Measurements from ENCODE around the gene CPPED1.

The CPPED1 gene

DNA sequence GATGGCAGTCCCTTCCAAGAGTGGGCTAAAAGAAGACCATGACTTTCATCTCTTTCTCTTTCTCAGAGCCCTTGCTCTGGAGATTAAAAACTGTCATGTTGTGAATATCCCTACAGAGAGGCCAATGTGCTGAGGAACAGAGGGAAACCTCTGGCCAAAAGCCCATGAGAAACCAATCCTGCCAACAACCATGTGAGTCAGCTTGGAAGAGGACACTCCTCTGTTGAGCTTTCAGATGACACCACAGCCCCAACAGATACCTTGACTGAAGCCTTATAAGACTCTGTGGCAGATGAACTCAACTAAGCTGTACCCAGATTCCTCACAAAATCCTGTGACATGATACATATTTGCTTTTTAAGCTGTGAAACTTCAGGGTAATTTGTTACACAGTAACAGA, 19.6 kb downstream of the CPPED1 start:
- TF ChIP-seq, protein P1, sequence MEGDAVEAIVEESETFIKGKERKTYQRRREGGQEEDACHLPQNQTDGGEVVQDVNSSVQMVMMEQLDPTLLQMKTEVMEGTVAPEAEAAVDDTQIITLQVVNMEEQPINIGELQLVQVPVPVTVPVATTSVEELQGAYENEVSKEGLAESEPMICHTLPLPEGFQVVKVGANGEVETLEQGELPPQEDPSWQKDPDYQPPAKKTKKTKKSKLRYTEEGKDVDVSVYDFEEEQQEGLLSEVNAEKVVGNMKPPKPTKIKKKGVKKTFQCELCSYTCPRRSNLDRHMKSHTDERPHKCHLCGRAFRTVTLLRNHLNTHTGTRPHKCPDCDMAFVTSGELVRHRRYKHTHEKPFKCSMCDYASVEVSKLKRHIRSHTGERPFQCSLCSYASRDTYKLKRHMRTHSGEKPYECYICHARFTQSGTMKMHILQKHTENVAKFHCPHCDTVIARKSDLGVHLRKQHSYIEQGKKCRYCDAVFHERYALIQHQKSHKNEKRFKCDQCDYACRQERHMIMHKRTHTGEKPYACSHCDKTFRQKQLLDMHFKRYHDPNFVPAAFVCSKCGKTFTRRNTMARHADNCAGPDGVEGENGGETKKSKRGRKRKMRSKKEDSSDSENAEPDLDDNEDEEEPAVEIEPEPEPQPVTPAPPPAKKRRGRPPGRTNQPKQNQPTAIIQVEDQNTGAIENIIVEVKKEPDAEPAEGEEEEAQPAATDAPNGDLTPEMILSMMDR (IDR thresholded peaks at IDR 0.05; ENCODE audit: low read depth, low read length, missing control alignments), result no peak
- no peak overlapping the region for H3K4me3 ChIP-seq (replicated peaks; ENCODE audit: low read depth, low read length)
- DNase-seq (ENCODE audit: extremely low read depth, low read depth), result no peak

DNA sequence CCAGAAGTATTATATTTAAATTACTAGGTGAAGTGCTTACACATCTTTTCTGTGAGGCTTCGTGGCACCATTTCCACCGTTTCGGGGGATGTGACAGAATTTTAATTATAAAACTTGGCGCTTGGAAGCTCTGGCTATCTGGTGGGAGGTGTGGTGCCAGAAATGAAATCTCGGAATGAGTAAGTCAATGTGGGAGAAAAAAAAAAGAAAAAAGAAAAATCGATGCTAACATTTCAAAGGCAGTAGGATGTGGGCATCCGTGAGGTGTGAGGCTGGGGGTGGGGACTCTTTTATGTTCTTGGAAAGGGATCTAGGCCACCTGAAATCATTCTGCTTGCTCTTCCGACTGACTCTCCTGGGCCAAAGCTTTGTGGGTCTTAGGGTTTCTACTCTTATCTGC, 21.9 kb downstream of the CPPED1 start:
- TF ChIP-seq, protein P1 (IDR thresholded peaks at IDR 0.05; ENCODE audit: low read depth, low read length, missing control alignments), result no peak

DNA sequence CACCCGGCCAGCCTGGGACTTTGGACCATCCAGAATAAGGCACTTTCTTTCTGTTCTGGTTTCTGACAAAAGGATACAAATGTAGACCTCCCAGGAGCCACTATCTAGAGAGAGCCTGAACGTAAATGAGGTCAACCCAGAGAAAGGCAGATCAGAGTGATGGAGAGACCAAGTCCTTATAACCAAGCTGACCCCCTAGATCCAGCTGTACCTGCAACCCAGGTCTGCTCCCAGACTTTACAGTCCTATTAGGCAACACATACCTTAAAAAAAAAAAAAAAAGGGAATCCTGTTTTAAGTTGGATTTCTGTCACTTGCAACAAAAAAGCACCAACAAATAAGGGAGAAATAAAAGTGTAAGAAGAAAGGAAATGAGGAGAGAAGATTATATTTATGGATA, 23.2 kb downstream of the CPPED1 start:
- DNase-seq (ENCODE audit: extremely low read depth, low read depth), result no peak
- TF ChIP-seq, protein P1 (IDR thresholded peaks at IDR 0.05; ENCODE audit: low read depth, low read length, missing control alignments), result no peak
- no peak overlapping the region for H3K4me3 ChIP-seq (replicated peaks; ENCODE audit: low read depth, low read length)

More for the DNA sequence above, 21.9 kb downstream of the CPPED1 start:
- no peak overlapping the region for H3K4me3 ChIP-seq (replicated peaks; ENCODE audit: low read depth, low read length)
- DNase-seq (ENCODE audit: extremely low read depth, low read depth), result no peak

DNA sequence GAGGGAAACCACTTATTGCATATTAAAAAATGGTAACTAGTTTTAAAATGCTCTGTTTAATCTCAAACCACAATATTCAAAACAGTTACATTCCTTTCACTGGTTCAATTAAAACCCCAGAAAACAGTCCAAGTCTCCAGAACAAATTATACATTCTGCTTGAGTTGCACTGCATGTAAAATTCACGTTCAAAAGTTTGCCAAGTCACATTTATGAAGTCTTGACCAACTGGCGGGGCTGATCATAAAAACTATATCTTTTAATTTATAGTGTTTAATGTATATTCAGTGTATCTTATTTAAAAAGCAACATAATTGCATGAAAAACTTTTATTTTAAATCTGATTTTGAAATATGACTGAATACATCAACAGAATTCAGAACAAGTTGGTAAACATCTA, 25.0 kb downstream of the CPPED1 start:
- TF ChIP-seq, protein P1 (IDR thresholded peaks at IDR 0.05; ENCODE audit: low read depth, low read length, missing control alignments), result no peak
- DNase-seq (ENCODE audit: extremely low read depth, low read depth), result no peak
- no peak overlapping the region for H3K4me3 ChIP-seq (replicated peaks; ENCODE audit: low read depth, low read length)

DNA sequence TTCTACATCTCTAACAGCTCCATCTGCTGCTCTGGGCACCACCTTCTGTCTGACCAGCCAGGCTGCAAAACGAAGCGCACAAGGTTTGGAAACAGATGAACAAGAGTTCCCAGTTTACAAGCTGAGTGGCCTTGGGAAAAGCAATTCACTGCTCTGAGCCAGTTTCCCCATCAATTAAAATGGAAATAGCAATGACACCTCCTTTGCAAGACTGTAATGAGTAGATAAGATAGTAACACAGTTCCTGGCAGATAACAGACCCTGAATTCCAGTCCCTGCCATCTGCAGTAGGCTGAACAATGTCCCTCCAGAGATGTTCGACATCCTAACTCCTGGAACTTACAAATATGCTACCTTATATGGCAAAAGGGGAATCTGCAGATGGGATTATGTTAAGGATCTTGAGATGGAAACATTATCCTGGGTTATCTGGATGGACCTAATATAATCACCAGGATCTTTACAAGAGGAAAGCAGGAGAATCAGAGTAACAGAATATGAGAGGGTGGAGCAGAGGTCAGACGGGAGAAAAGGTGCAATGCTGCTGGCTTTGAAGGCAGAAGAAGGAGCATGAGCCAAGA, 27.9 kb downstream of the CPPED1 start:
- no peak for DNase-seq (ENCODE audit: extremely low read depth, low read depth)
- TF ChIP-seq, protein P1 (IDR thresholded peaks at IDR 0.05; ENCODE audit: low read depth, low read length, missing control alignments), result no peak
- H3K4me3 ChIP-seq (replicated peaks; ENCODE audit: low read depth, low read length), result no peak overlapping the region

DNA sequence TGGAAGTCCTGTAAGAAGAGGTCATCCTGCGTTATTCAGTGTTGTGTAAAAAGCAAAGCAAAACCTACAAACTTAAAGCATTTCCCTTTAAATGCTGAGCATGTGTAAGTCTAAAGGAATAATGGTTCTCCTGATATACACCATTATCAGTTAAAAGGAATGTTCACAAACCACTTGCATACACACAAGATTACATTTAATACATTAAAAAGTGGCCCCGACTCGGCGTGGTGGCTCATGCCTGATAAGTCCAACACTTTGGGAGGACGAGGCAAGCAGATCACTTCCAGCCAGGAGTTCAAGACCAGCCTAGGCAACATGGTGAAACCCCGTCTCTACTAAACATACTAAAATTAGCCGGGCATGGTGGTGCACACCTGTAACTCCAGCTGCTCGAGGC, 30.5 kb downstream of the CPPED1 start:
- DNase-seq (ENCODE audit: extremely low read depth, low read depth), result no peak
- no peak overlapping the region for H3K4me3 ChIP-seq (replicated peaks; ENCODE audit: low read depth, low read length)
- TF ChIP-seq, protein P1 (IDR thresholded peaks at IDR 0.05; ENCODE audit: low read depth, low read length, missing control alignments), result no peak

DNA sequence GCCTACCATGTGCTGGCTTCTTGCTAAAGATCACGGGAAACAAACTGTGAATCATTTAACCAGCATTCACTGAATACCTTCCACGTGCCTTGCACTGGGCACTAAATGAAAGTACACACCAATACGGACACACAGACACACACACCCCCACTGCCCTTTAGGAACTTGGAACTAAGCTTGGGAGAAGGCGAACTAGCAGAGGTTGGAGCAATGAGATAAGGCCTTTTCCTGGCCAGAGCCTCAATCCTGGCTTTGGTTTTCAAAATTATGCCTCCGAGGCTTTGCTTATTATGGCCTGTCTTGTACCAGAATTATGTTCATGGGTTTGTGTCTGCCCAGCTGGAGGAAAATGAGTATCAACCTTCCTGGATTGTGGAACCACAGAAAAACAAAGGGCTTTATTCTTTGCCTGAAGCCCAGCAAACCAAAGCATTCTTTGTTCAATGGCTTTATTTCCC, 32.3 kb downstream of the CPPED1 start:
- TF ChIP-seq, protein P1 (IDR thresholded peaks at IDR 0.05; ENCODE audit: low read depth, low read length, missing control alignments), result no peak
- no peak overlapping the region for H3K4me3 ChIP-seq (replicated peaks; ENCODE audit: low read depth, low read length)
- DNase-seq (ENCODE audit: extremely low read depth, low read depth), result no peak
